BLaER1 (cell line): ENCODE data around the gene MCCD1.
"Not testable (repeated sequence)": the region's sequence is repeated elsewhere in the genome, so short reads cannot be mapped to it uniquely, and the experiment has no call there.

Experiments used
- H3K27ac ChIP-seq: shearing (Covaris generic); formaldehyde crosslinking; 2 replicates; pipeline ENCODE4 v1.8.1; 2022
- H3K27me3 ChIP-seq: shearing (Covaris generic); formaldehyde crosslinking; 2 replicates; pipeline ENCODE4 v1.8.1; 2022
- H3K36me3 ChIP-seq: shearing (Covaris generic); formaldehyde crosslinking; 2 replicates; pipeline ENCODE4 v1.8.1; 2022
- H3K4me1 ChIP-seq: shearing (Covaris generic); formaldehyde crosslinking; 2 replicates; pipeline ENCODE4 v1.8.1; 2022
- H3K4me2 ChIP-seq: shearing (Covaris generic); formaldehyde crosslinking; 2 replicates; pipeline ENCODE4 v1.8.1; 2022
- H3K4me3 ChIP-seq: shearing (Covaris generic); formaldehyde crosslinking; 2 replicates; pipeline ENCODE4 v1.8.1; 2022
- H3K9ac ChIP-seq: shearing (Covaris generic); formaldehyde crosslinking; 2 replicates; pipeline ENCODE4 v1.8.1; 2022
- H3K9me3 ChIP-seq: shearing (Covaris generic); formaldehyde crosslinking; 2 replicates; pipeline ENCODE4 v1.8.1; 2022
- H4K20me1 ChIP-seq: shearing (Covaris generic); formaldehyde crosslinking; 2 replicates; pipeline ENCODE4 v1.8.1; 2022
- Cebpa-rat ChIP-seq: shearing (Covaris generic); IDR thresholded peaks from 2 replicates; pipeline ENCODE4 v1.8.1; 2022

The MCCD1 gene

GRCh38 chr6:31528821-31529328, at the start of gene MCCD1:
TSS of gene MCCD1 (plus strand) at chr6:31528962. CDS start at chr6:31529015, 53 bp downstream.
- Histone ChIP-seq H3K4me1 (no peaks in the 10 kb centered on the region), H3K27ac (no peak within 1 kb of the TSS)
- no peak for TF ChIP-seq Cebpa-rat

GRCh38 chr6:31479151-31479932, 49.4 kb upstream of the MCCD1 start:
- no peak for TF ChIP-seq Cebpa-rat
- Histone ChIP-seq H3K9me3 (no peaks in the 10 kb centered on the region), H3K4me3 (no peak overlapping the region), H3K27ac (no peak overlapping the region), H3K4me1 (peaks cover 5% of the 10 kb centered on the region; the same call in 1 of the 2 replicates), H4K20me1 (no peaks in the 10 kb centered on the region; the same call in 1 of the 2 replicates), H3K27me3 (no peaks in the 10 kb centered on the region), H3K36me3 (peaks cover 11% of the 10 kb centered on the region; the same call in 1 of the 2 replicates), H3K9ac (no peak overlapping the region; the same call in 1 of the 2 replicates), H3K4me2 (no peak overlapping the region)

More at GRCh38 chr6:31528821-31529328, at the start of gene MCCD1:
- Histone ChIP-seq H3K9me3 (no peaks in the 10 kb centered on the region), H4K20me1 (peaks cover 53% of the 10 kb centered on the region), H3K4me2 (no peak within 1 kb of the TSS), H3K36me3 (peaks cover 48% of the 10 kb centered on the region), H3K9ac (no peak within 1 kb of the TSS), H3K4me3 (no peak within 1 kb of the TSS), H3K27me3 (no peaks in the 10 kb centered on the region)

- Histone ChIP-seq H3K4me3 (no peak overlapping the region), H3K27me3 (no peaks in the 10 kb centered on the region), H3K36me3 (peaks cover 6% of the 10 kb centered on the region; the same call in 1 of the 2 replicates), H3K4me2 (no peak overlapping the region), H3K9me3 (no peaks in the 10 kb centered on the region), H4K20me1 (no peaks in the 10 kb centered on the region; the same call in 1 of the 2 replicates), H3K4me1 (peaks cover 5% of the 10 kb centered on the region; the same call in 1 of the 2 replicates), H3K9ac (no peak overlapping the region), H3K27ac (no peak overlapping the region)
- TF ChIP-seq Cebpa-rat, result no peak
Observed at GRCh38 chr6:31479933-31480535, 48.7 kb upstream of the MCCD1 start.

GRCh38 chr6:31480574-31480973, 48.2 kb upstream of the MCCD1 start:
- Histone ChIP-seq H3K27ac (no peak overlapping the region), H3K36me3 (0 out of 2 replicates have a peak, but pooled peaks cover 6% of the 10 kb centered on the region), H4K20me1 (no peaks in the 10 kb centered on the region; the same call in 1 of the 2 replicates), H3K4me3 (no peak overlapping the region), H3K4me1 (peaks cover 5% of the 10 kb centered on the region; the same call in 1 of the 2 replicates), H3K27me3 (no peaks in the 10 kb centered on the region), H3K9ac (no peak overlapping the region), H3K4me2 (no peak overlapping the region), H3K9me3 (no peaks in the 10 kb centered on the region)
- no peak for TF ChIP-seq Cebpa-rat

GRCh38 chr6:31483392-31483791, 45.4 kb upstream of the MCCD1 start:
- peaks cover 9% of the 10 kb centered on the region; the same call in 1 of the 2 replicates for H3K4me1 ChIP-seq
- no peak overlapping the region for H3K4me3 ChIP-seq
- H3K9ac ChIP-seq, result no peak overlapping the region
- peaks cover 12% of the 10 kb centered on the region; the same call in 1 of the 2 replicates for H3K36me3 ChIP-seq
- no peak overlapping the region for H3K4me2 ChIP-seq
- H4K20me1 ChIP-seq, result no peaks in the 10 kb centered on the region
- H3K27ac ChIP-seq, result no peak overlapping the region
- no peak for TF ChIP-seq Cebpa-rat
- no peaks in the 10 kb centered on the region for H3K27me3 ChIP-seq
- H3K9me3 ChIP-seq, result no peaks in the 10 kb centered on the region

- TF ChIP-seq Cebpa-rat, result no peak
- H3K4me1 ChIP-seq, result peaks cover 9% of the 10 kb centered on the region; the same call in 1 of the 2 replicates
- H3K27ac ChIP-seq, result no peak overlapping the region
- H3K9ac ChIP-seq, result no peak overlapping the region
- H3K4me2 ChIP-seq, result no peak overlapping the region
- H3K4me3 ChIP-seq, result no peak overlapping the region
- no peaks in the 10 kb centered on the region for H4K20me1 ChIP-seq
- no peaks in the 10 kb centered on the region for H3K9me3 ChIP-seq
- no peaks in the 10 kb centered on the region for H3K27me3 ChIP-seq
- peaks cover 14% of the 10 kb centered on the region; the same call in 1 of the 2 replicates for H3K36me3 ChIP-seq
Observed at GRCh38 chr6:31485055-31485454, 43.7 kb upstream of the MCCD1 start.

GRCh38 chr6:31486065-31486837, 42.5 kb upstream of the MCCD1 start:
- H3K4me3 ChIP-seq, H3K9me3 ChIP-seq, H3K9ac ChIP-seq, H3K4me2 ChIP-seq, H4K20me1 ChIP-seq, H3K36me3 ChIP-seq, H3K27me3 ChIP-seq, H3K27ac ChIP-seq: not testable (repeated sequence)
- peaks cover 17% of the 10 kb centered on the region for H3K4me1 ChIP-seq

- not testable (repeated sequence) for H3K36me3 ChIP-seq, H4K20me1 ChIP-seq, H3K9me3 ChIP-seq, H3K4me2 ChIP-seq, H3K4me3 ChIP-seq, H3K27me3 ChIP-seq, H3K9ac ChIP-seq
- Histone ChIP-seq H3K27ac (peak overlapping the region; percentile 22; the same call in 1 of the 2 replicates), H3K4me1 (peaks cover 31% of the 10 kb centered on the region)
Observed at GRCh38 chr6:31487674-31488073, 41.1 kb upstream of the MCCD1 start.

- peaks cover 41% of the 10 kb centered on the region for H3K4me1 ChIP-seq
- no peak overlapping the region for H3K4me3 ChIP-seq
- no peak for TF ChIP-seq Cebpa-rat
- no peaks in the 10 kb centered on the region for H4K20me1 ChIP-seq
- H3K27ac ChIP-seq, result no peak overlapping the region
- no peaks in the 10 kb centered on the region for H3K9me3 ChIP-seq
- H3K27me3 ChIP-seq, result no peaks in the 10 kb centered on the region
- no peak overlapping the region for H3K4me2 ChIP-seq
- peaks cover 8% of the 10 kb centered on the region; the same call in 1 of the 2 replicates for H3K36me3 ChIP-seq
- no peak overlapping the region for H3K9ac ChIP-seq
Observed at GRCh38 chr6:31489086-31489485, 39.7 kb upstream of the MCCD1 start.
